WERI-Rb-1 (cell line): ENCODE measurements around the gene CBX3.
"Not testable (repeated sequence)": the region's sequence is repeated elsewhere in the genome, so short reads cannot be mapped to it uniquely, and the experiment has no call there.

ENCODE experiments used
- DNase-seq: peaks from one replicate; pipeline ENCODE4 v3.0.0-alpha.2; 2020
- H3K27ac ChIP-seq: fragments of 250-450 bp; sonication (Bioruptor Pico); 2 replicates; pipeline ENCODE4 v1.5.1; 2020; ENCODE audit warnings: mild to moderate bottlenecking, moderate library complexity
- H3K27me3 ChIP-seq: fragments of 250-450 bp; sonication (Bioruptor Pico); 2 replicates; pipeline ENCODE4 v1.5.1; 2021; ENCODE audit warnings: mild to moderate bottlenecking, low read depth, moderate library complexity; ENCODE audit not compliant: insufficient read depth, severe bottlenecking
- H3K36me3 ChIP-seq: fragments of 250-450 bp; sonication (Bioruptor Pico); 2 replicates; pipeline ENCODE4 v1.5.1; 2020; ENCODE audit warnings: mild to moderate bottlenecking, moderate library complexity
- H3K4me3 ChIP-seq: 2 replicates; pipeline ENCODE4 v1.5.1; 2011; ENCODE audit warnings: low read depth, mild to moderate bottlenecking, control low read depth, low read length
- H3K9me3 ChIP-seq: fragments of 250-450 bp; sonication (Bioruptor Pico); 2 replicates; pipeline ENCODE4 v1.5.1; 2021; ENCODE audit warnings: mild to moderate bottlenecking, moderate library complexity; ENCODE audit not compliant: severe bottlenecking
- TF ChIP-seq, protein P1 (sequence below): IDR thresholded peaks from 2 replicates; pipeline ENCODE4 v1.5.1; 2011; ENCODE audit warnings: low read depth, mild to moderate bottlenecking, control low read depth, inconsistent platforms, low read length

The CBX3 gene

DNA sequence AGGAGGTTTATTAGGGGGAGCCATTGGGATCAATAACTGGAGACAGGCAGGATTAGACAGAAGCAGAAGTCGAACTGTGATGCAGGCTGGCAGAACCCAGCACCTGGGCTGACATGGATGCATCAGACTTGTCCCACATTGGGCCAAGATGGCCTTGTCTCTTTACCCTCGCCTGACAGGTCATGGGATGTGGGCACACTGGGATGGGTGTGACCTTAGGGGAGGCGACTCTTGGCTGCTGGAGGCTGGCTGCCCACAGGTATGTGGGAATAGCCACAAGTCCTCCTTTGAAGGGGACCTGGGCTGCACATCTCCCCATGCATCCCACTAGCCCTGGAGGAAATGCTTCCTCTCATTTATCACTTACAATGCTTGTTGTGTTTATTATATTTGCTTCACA is 32.3 kb upstream of the CBX3 start:
- TF ChIP-seq, protein P1, sequence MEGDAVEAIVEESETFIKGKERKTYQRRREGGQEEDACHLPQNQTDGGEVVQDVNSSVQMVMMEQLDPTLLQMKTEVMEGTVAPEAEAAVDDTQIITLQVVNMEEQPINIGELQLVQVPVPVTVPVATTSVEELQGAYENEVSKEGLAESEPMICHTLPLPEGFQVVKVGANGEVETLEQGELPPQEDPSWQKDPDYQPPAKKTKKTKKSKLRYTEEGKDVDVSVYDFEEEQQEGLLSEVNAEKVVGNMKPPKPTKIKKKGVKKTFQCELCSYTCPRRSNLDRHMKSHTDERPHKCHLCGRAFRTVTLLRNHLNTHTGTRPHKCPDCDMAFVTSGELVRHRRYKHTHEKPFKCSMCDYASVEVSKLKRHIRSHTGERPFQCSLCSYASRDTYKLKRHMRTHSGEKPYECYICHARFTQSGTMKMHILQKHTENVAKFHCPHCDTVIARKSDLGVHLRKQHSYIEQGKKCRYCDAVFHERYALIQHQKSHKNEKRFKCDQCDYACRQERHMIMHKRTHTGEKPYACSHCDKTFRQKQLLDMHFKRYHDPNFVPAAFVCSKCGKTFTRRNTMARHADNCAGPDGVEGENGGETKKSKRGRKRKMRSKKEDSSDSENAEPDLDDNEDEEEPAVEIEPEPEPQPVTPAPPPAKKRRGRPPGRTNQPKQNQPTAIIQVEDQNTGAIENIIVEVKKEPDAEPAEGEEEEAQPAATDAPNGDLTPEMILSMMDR = no peak
- Histone ChIP-seq H3K36me3 (peaks cover 3% of the 10 kb centered on the region; the same call in 1 of the 2 replicates), H3K27ac (no peak overlapping the region), H3K9me3 (no peaks in the 10 kb centered on the region), H3K27me3 (no peaks in the 10 kb centered on the region), H3K4me3 (no peak overlapping the region)
- no peak for DNase-seq

- no peaks in the 10 kb centered on the region for H3K9me3 ChIP-seq
- no peak for DNase-seq
- H3K27me3 ChIP-seq = no peaks in the 10 kb centered on the region
- TF ChIP-seq, protein P1 = no peak
- peaks cover 3% of the 10 kb centered on the region; the same call in 1 of the 2 replicates for H3K36me3 ChIP-seq
- no peak overlapping the region for H3K4me3 ChIP-seq
- H3K27ac ChIP-seq = no peak overlapping the region
Observed at GRCh38 chr7:26170663-26171062, 30.9 kb upstream of the CBX3 start.

GRCh38 chr7:26171601-26172000 is 29.9 kb upstream of the CBX3 start:
- H3K36me3 ChIP-seq = peaks cover 3% of the 10 kb centered on the region; the same call in 1 of the 2 replicates
- H3K4me3 ChIP-seq = no peak overlapping the region
- no peak overlapping the region for H3K27ac ChIP-seq
- H3K27me3 ChIP-seq = no peaks in the 10 kb centered on the region
- no peak for DNase-seq
- TF ChIP-seq, protein P1 = no peak
- H3K9me3 ChIP-seq = no peaks in the 10 kb centered on the region

DNA sequence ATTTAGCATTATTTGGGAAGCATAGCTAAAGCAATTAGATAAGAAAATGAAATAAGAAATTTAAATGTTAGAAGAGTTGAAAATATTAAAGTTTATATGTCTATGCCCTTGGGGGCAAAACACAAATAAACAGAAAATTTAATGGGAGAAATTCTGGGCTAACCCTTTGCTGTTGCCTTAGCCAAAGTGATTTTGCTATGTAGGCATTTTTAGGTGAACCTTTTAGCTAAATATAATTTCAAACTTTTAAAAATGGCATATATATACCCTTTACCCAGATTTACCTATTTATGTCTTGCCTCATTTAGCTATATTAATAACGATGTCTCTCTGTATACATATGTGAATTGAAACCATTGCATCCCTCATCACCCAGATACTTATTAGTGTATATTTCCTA is 29.5 kb upstream of the CBX3 start:
- H3K9me3 ChIP-seq = no peaks in the 10 kb centered on the region
- no peak for DNase-seq
- H3K36me3 ChIP-seq = peaks cover 3% of the 10 kb centered on the region; the same call in 1 of the 2 replicates
- TF ChIP-seq, protein P1 = no peak
- no peak overlapping the region for H3K27ac ChIP-seq
- no peaks in the 10 kb centered on the region for H3K27me3 ChIP-seq
- no peak overlapping the region for H3K4me3 ChIP-seq

- H3K27ac ChIP-seq, DNase-seq, H3K9me3 ChIP-seq, H3K36me3 ChIP-seq, H3K27me3 ChIP-seq, H3K4me3 ChIP-seq: not testable (repeated sequence)
Observed at GRCh38 chr7:26175903-26176302, 25.6 kb upstream of the CBX3 start.

- H3K27ac ChIP-seq, H3K36me3 ChIP-seq, H3K4me3 ChIP-seq, H3K9me3 ChIP-seq, H3K27me3 ChIP-seq, DNase-seq: not testable (repeated sequence)
Observed at GRCh38 chr7:26176696-26177095, 24.8 kb upstream of the CBX3 start.

DNA sequence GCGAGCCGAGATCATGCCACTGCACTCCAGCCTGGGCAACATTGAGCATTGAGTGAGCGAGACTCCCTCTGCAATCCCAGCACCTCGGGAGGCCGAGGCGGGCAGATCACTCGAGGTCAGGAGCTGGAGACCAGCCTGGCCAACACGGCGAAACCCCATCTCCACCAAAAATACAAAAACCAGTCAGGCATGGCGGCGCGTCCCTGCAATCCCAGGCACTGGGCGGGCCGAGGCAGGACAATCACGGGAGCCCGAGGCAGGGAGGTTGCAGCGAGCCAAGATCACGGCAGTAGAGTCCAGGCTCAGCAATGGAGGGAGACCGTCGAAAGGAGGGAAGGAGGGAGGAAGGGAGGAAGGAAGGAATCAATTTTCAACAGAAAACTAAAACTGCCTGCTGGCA is 24.3 kb upstream of the CBX3 start:
- not testable (repeated sequence) for H3K9me3 ChIP-seq, DNase-seq, H3K36me3 ChIP-seq, H3K27ac ChIP-seq, H3K4me3 ChIP-seq, H3K27me3 ChIP-seq
